IMR-90 (cell line): ENCODE data around the gene ALDOB. TPM values are rescaled to one million over a fixed set of nuclear protein-coding genes. Genes with fewer than 3 reads are reported as not detected.

ENCODE experiments used
- ATAC-seq: fragments of 200-7000 bp; cut with Tn5 transposase; 2 replicates; pipeline ENCODE4 v1.9.1; 2020; ENCODE audit warnings: low read depth, mild to moderate bottlenecking, moderate library complexity
- BruUV-seq: library from RNA; stranded (reverse); fragments of 400-500 nt; replicated peaks from 2 replicates; lab custom pipeline; 2021; lab: Mats Ljungman, UMichigan
- CTCF ChIA-PET: fragments of 300-600 bp; formaldehyde crosslinking; extraction: SDS; loops from one replicate; lab custom pipeline; 2021; ENCODE audit warnings: antibody characterized with exemption; lab: Yijun Ruan, JAX
- POLR2A ChIA-PET: fragments of 300-600 bp; sonication (Branson Sonifier 250); formaldehyde crosslinking; loops from one replicate; lab custom pipeline; 2022; ENCODE audit warnings: antibody characterized with exemption; ENCODE audit not compliant: unreplicated experiment; lab: Charles Lee
- DNase-seq: peaks from one replicate; pipeline ENCODE4 v3.0.0; 2013
- H2AFZ ChIP-seq: replicated peaks from 2 replicates; pipeline ENCODE3; 2013; ENCODE audit warnings: low read length, mild to moderate bottlenecking; ENCODE audit not compliant: poor library complexity
- H2AK5ac ChIP-seq: 2 replicates; pipeline ENCODE4 v1.6.1; 2013; ENCODE audit warnings: low read depth, low read length, inconsistent platforms
- H2AK9ac ChIP-seq: replicated peaks from 2 replicates; pipeline ENCODE3; 2013; ENCODE audit warnings: mild to moderate bottlenecking, low read depth, low read length, moderate library complexity; ENCODE audit not compliant: poor library complexity
- H2BK120ac ChIP-seq: 2 replicates; pipeline ENCODE4 v1.6.1; 2013; ENCODE audit warnings: low read depth, low read length, inconsistent platforms
- H2BK15ac ChIP-seq: 3 replicates; pipeline ENCODE4 v1.6.1; 2013; ENCODE audit warnings: low read depth, low read length, inconsistent platforms
- H2BK20ac ChIP-seq: 2 replicates; pipeline ENCODE4 v1.6.1; 2013; ENCODE audit warnings: low read depth, mild to moderate bottlenecking, inconsistent platforms, low read length, moderate library complexity
- H2BK5ac ChIP-seq: 2 replicates; pipeline ENCODE4 v1.6.1; 2013; ENCODE audit warnings: mild to moderate bottlenecking, low read depth, low read length, inconsistent platforms; ENCODE audit not compliant: poor library complexity, severe bottlenecking
- H3K14ac ChIP-seq: replicated peaks from 2 replicates; pipeline ENCODE4 v1.6.1; 2013; ENCODE audit warnings: low read depth, low read length, inconsistent platforms
- H3K18ac ChIP-seq: 2 replicates; pipeline ENCODE4 v1.6.1; 2013; ENCODE audit warnings: low read depth, low read length, control low read depth
- H3K23ac ChIP-seq: 2 replicates; pipeline ENCODE4 v1.6.1; 2013; ENCODE audit warnings: low read depth, low read length, inconsistent platforms
- H3K27ac ChIP-seq: 2 replicates; pipeline ENCODE4 v1.5.1; 2013; ENCODE audit warnings: mild to moderate bottlenecking, control low read depth, low read length; ENCODE audit not compliant: insufficient read depth
- H3K27me3 ChIP-seq: 2 replicates; pipeline ENCODE4 v1.6.1; 2013; ENCODE audit warnings: low read length; ENCODE audit not compliant: control insufficient read depth, insufficient read depth
- H3K36me3 ChIP-seq: 2 replicates; pipeline ENCODE4 v1.6.1; 2013; ENCODE audit warnings: low read length, mixed read lengths; ENCODE audit not compliant: control insufficient read depth, insufficient read depth
- H3K4ac ChIP-seq: 2 replicates; pipeline ENCODE4 v1.6.1; 2013; ENCODE audit warnings: low read depth, low read length, inconsistent platforms
- H3K4me1 ChIP-seq: 2 replicates; pipeline ENCODE4 v1.6.1; 2013; ENCODE audit warnings: low read length, mixed read lengths; ENCODE audit not compliant: control insufficient read depth, insufficient read depth
- H3K4me2 ChIP-seq: 2 replicates; pipeline ENCODE4 v1.6.1; 2013; ENCODE audit warnings: low read depth, mild to moderate bottlenecking, control low read depth, low read length, moderate library complexity
- H3K4me3 ChIP-seq: 2 replicates; pipeline ENCODE4 v1.5.1; 2013; ENCODE audit warnings: low read depth, mild to moderate bottlenecking, control low read depth, low read length, moderate library complexity; ENCODE audit not compliant: insufficient read depth
- H3K56ac ChIP-seq: 2 replicates; pipeline ENCODE4 v1.6.1; 2013; ENCODE audit warnings: low read length, inconsistent platforms; ENCODE audit not compliant: insufficient read depth; ENCODE audit errors: extremely low read depth
- H3K79me1 ChIP-seq, 2 experiments: 2 replicates each; pipeline ENCODE4 v1.6.1; 2013; ENCODE audit warnings: low read length in 2 of 2, inconsistent platforms in 1 of 2, low read depth in 1 of 2
- H3K9ac ChIP-seq: 2 replicates; pipeline ENCODE4 v1.6.1; 2013; ENCODE audit warnings: low read depth, low read length, control low read depth
- H3K9me1 ChIP-seq: 2 replicates; pipeline ENCODE4 v1.6.1; 2013; ENCODE audit warnings: low read length, inconsistent platforms; ENCODE audit not compliant: insufficient read depth
- H3K9me3 ChIP-seq: 2 replicates; pipeline ENCODE4 v1.6.1; 2013; ENCODE audit warnings: low read length; ENCODE audit not compliant: control insufficient read depth, insufficient read depth
- H4K20me1 ChIP-seq: 2 replicates; pipeline ENCODE4 v1.6.1; 2013; ENCODE audit warnings: low read length, inconsistent platforms; ENCODE audit not compliant: insufficient read depth
- H4K5ac ChIP-seq: 2 replicates; pipeline ENCODE4 v1.6.1; 2013; ENCODE audit warnings: mild to moderate bottlenecking, low read depth, low read length, control low read depth
- H4K8ac ChIP-seq, 2 experiments: 2 replicates each; pipeline ENCODE4 v1.6.1; 2013; ENCODE audit warnings: low read depth in 2 of 2, low read length in 2 of 2, control low read depth in 1 of 2, inconsistent platforms in 1 of 2
- H4K91ac ChIP-seq: 2 replicates; pipeline ENCODE4 v1.6.1; 2013; ENCODE audit warnings: low read depth, low read length, inconsistent platforms; ENCODE audit not compliant: insufficient read depth
- MAFK ChIP-seq: IDR thresholded peaks from 2 replicates; pipeline ENCODE4 v1.6.1; 2012; ENCODE audit warnings: low read depth, low read length, improper control_type of control experiment
- MAZ ChIP-seq: IDR thresholded peaks from 2 replicates; pipeline ENCODE4 v1.6.1; 2012; ENCODE audit warnings: low read depth, mild to moderate bottlenecking, low read length, improper control_type of control experiment, moderate library complexity, borderline replicate concordance
- RAD21 ChIP-seq: IDR thresholded peaks from 2 replicates; pipeline ENCODE4 v1.6.1; 2012; ENCODE audit warnings: low read length, improper control_type of control experiment
- WGBS, 2 experiments: methylation state at CpG; one replicate each; pipeline versions ENCODE4 v1.1.5 to v1.1.7; 2013; ENCODE audit warnings: missing lambda C conversion rate in 2 of 2; ENCODE audit not compliant: insufficient read length in 1 of 2; ENCODE audit errors: extremely low coverage in 2 of 2; 5-methylcytosine and 5-hydroxymethylcytosine counted together
- dilution Hi-C: fragments of 300-500 bp; cut with HindIII; formaldehyde crosslinking; loops from one replicate; pipeline ENCODE4 v1.14.3; 2018; ENCODE audit warnings: low sequenced_read_pairs; ENCODE audit not compliant: unreplicated experiment
- in situ Hi-C: fragments of 300-500 bp; cut with MboI; formaldehyde crosslinking; loops from 3 replicates; pipeline ENCODE4 v1.14.3; 2019; ENCODE audit warnings: low sequenced_read_pairs, inconsistent platforms, mixed read lengths
- intact Hi-C: fragments of 100-400 bp; cut with micrococcal nuclease; formaldehyde crosslinking; loops from 2 replicates; pipeline ENCODE4 v1.10.0; 2022
- polyA plus RNA-seq, 3 experiments: library from polyadenylated mRNA; depleted of rRNA; stranded (reverse); fragments of >200 nt; gene quantifications; 2 replicates each; pipeline ENCODE4 v1.2.3, GENCODE V29; 2012; ENCODE audit warnings: low replicate concordance in 1 of 3
- total RNA-seq: library from RNA; depleted of rRNA; stranded (reverse); fragments of >200 nt; gene quantifications from 2 replicates; pipeline ENCODE4 v1.2.3, GENCODE V29; 2012

ALDOB gene
- total and polyA plus RNA-seq, 2 of the 4 experiments (the other 2 are of a cell fraction), result not detected

DNA sequence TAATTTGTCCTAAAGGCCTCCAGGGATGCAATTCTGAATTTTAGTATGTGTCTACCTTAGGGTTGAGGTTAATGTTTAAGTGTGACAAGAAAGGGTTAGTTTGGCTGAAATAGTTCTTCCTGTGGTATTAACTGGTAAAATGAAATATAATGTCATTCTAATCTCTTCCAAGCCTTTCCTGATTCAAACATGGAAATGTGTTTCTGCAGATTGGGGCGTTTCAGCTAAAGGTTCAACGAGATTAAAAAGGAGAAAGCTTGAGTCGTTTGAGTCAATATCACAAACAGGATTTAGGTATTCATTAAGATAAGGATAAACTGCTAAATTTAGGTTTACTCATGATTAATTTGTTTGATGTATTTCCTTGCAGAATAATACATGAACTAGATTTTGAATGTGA is 34.4 kb upstream of the ALDOB start:
- Histone ChIP-seq H3K27me3 (no peaks in the 10 kb centered on the region), H2AK5ac (no peak overlapping the region), H4K5ac (no peak overlapping the region), H3K9me1 (no peaks in the 10 kb centered on the region; the same call in 1 of the 2 replicates), H2BK5ac (no peak overlapping the region), H3K4me1 (no peaks in the 10 kb centered on the region), H3K4ac (no peak overlapping the region), H3K79me1 (no peaks in the 10 kb centered on the region), H3K9ac (no peak overlapping the region), H3K9me3 (no peaks in the 10 kb centered on the region), H4K20me1 (no peaks in the 10 kb centered on the region), H3K14ac (no peak overlapping the region), H2AFZ (no peak overlapping the region), H2BK15ac (no peak overlapping the region), H3K36me3 (peaks cover 3% of the 10 kb centered on the region; the same call in 1 of the 2 replicates), H3K4me3 (no peak overlapping the region), H2BK20ac (no peak overlapping the region), H4K91ac (no peak overlapping the region), H3K56ac (no peak overlapping the region), H3K23ac (no peak overlapping the region), H4K8ac (no peak overlapping the region), H3K18ac (no peak overlapping the region), H2BK120ac (no peak overlapping the region), H3K27ac (no peak overlapping the region), H2AK9ac (no peak overlapping the region), H3K4me2 (no peak overlapping the region)
- DNase-seq (no peak), ATAC-seq (no peak)
- ChIA-PET CTCF (interaction anchor here (1.5 kb wide), 1 partner anchor 60 kb away, joined by 4 read pairs; no protein-coding TSS in a partner anchor), POLR2A (no interaction called here)
- intact Hi-C loops (no loop called here), in situ Hi-C loops (no loop called here), dilution Hi-C loops (no loop called here)
- TF ChIP-seq MAFK (no peak), MAZ (no peak), RAD21 (no peak)
- no TSS peak for BruUV-seq
- no CpG with 5 or more reads among the region's 3 CpGs for WGBS, 2 experiments
